KMS-11 (cell line): ENCODE data around the gene HOXC13.

Source experiments
- H2AFZ ChIP-seq: fragments of 200-600 bp; sonication (generic); 2 replicates; pipeline ENCODE4 v1.6.1; 2016; ENCODE audit warnings: antibody characterized with exemption, mixed run types, low read depth
- H3K27ac ChIP-seq: fragments of 200-600 bp; sonication (generic); 2 replicates; pipeline ENCODE4 v1.6.1; 2016; ENCODE audit warnings: mild to moderate bottlenecking, mixed run types
- H3K27me3 ChIP-seq: fragments of 200-600 bp; sonication (generic); 2 replicates; pipeline ENCODE4 v1.6.1; 2017; ENCODE audit warnings: mild to moderate bottlenecking, low read depth, mixed run types, moderate library complexity; ENCODE audit not compliant: insufficient read depth
- H3K36me3 ChIP-seq: fragments of 200-600 bp; sonication (generic); 2 replicates; pipeline ENCODE4 v1.6.1; 2017; ENCODE audit warnings: mild to moderate bottlenecking, mixed run types; ENCODE audit not compliant: insufficient read depth
- H3K4me1 ChIP-seq: fragments of 200-600 bp; sonication (generic); 2 replicates; pipeline ENCODE4 v1.6.1; 2016; ENCODE audit warnings: mild to moderate bottlenecking, low read depth, mixed run types; ENCODE audit not compliant: poor library complexity, severe bottlenecking
- H3K4me2 ChIP-seq: fragments of 200-600 bp; sonication (generic); 2 replicates; pipeline ENCODE4 v1.7.0; 2016; ENCODE audit warnings: mild to moderate bottlenecking, mixed run types
- H3K4me3 ChIP-seq: fragments of 200-600 bp; sonication (generic); IDR thresholded peaks from 2 replicates; pipeline ENCODE4 v1.6.1; 2017; ENCODE audit warnings: low read depth, low read length, mixed read lengths; ENCODE audit not compliant: insufficient read depth
- H3K79me2 ChIP-seq: fragments of 200-600 bp; sonication (generic); 2 replicates; pipeline ENCODE4 v1.6.1; 2016; ENCODE audit warnings: low read depth, mixed run types; ENCODE audit not compliant: insufficient read depth
- H3K9ac ChIP-seq: fragments of 200-600 bp; sonication (generic); 2 replicates; pipeline ENCODE4 v1.6.1; 2016; ENCODE audit warnings: mild to moderate bottlenecking, mixed run types
- H4K20me1 ChIP-seq: fragments of 200-600 bp; sonication (generic); 2 replicates; pipeline ENCODE4 v1.6.1; 2016; ENCODE audit warnings: mild to moderate bottlenecking, mixed run types; ENCODE audit not compliant: insufficient read depth
- CTCF ChIP-seq: fragments of 200-600 bp; sonication (generic); conservative IDR thresholded peaks from 2 replicates; pipeline ENCODE4 v1.6.1; 2017; ENCODE audit warnings: low read depth, mild to moderate bottlenecking, antibody characterized with exemption, low read length, moderate library complexity, mixed read lengths

HOXC13 gene

DNA sequence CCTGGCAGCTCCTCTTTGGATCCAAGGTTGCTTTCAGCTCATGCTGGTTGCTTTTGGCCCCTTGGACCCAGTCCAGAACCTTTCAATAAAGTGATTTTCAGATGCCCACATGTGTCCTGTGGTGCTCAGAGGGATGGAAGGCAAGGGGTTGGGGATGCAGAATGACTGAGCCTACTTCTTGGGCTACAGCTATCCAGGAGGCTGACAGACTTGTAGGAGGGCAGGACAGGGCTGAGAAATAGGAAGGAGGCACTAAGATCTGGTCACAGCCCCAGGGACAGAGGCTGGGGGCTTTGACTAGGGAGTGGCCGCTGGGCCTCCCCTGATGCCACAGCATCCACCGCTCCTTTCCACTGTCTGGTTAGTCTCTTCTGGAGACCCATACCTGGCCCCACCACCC, 33.1 kb downstream of the HOXC13 start:
- no peak for TF ChIP-seq CTCF
- H3K27ac ChIP-seq, result no peak overlapping the region
- H3K27me3 ChIP-seq, result peaks cover 100% of the 10 kb centered on the region
- H3K4me1 ChIP-seq, result peaks cover 2% of the 10 kb centered on the region
- no peaks in the 10 kb centered on the region for H3K79me2 ChIP-seq
- H3K9ac ChIP-seq, result no peak overlapping the region
- no peak overlapping the region for H2AFZ ChIP-seq
- H3K4me3 ChIP-seq, result no peak overlapping the region
- H3K36me3 ChIP-seq, result no peaks in the 10 kb centered on the region
- no peak overlapping the region for H3K4me2 ChIP-seq
- H4K20me1 ChIP-seq, result no peaks in the 10 kb centered on the region

DNA sequence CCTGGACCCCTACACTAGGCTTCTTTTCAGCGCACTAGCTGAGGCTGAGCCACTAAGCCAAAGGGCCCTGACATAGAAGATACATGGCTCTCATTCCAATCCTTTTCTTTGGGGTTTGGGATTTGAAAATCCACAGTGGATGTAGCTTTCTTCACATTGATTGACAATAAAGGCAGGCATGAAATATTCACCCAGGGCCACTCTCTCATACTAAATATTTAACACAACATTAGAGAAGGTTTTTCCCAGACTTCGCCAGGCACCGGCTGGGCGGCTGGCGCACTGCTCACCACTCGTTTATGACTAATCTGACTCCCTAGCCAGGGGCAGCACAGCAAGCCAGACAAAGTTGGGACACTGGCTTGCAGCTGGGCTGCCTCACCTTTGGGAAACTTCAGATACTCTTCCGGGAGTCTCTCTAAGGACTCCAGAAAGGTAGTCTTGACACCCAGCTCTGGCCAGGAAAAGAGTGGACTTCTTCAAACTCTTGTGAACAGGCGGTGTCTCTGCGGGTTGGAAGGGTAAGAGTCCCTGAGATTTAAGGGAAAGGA, 33.6 kb downstream of the HOXC13 start:
- no peaks in the 10 kb centered on the region for H3K36me3 ChIP-seq
- H3K27me3 ChIP-seq, result peaks cover 100% of the 10 kb centered on the region

GRCh38 chr12:53972722-53973235, 34.1 kb downstream of the HOXC13 start, which contains the start of gene HOXC11:
TSS of gene HOXC11 (plus strand) at chr12:53973126. CDS start at chr12:53973242, 116 bp downstream.
- H3K9ac ChIP-seq, result no peak within 1 kb of the TSS
- H3K27me3 ChIP-seq, result peaks cover 100% of the 10 kb centered on the region
- H3K4me3 ChIP-seq, result no peak within 1 kb of the TSS
- TF ChIP-seq CTCF, result no peak
- no peak within 1 kb of the TSS for H3K4me2 ChIP-seq
- H4K20me1 ChIP-seq, result no peaks in the 10 kb centered on the region
- H3K79me2 ChIP-seq, result no peaks in the 10 kb centered on the region
- no peaks in the 10 kb centered on the region for H3K36me3 ChIP-seq
- no peak within 1 kb of the TSS for H3K27ac ChIP-seq
- H3K4me1 ChIP-seq, result peaks cover 9% of the 10 kb centered on the region
- no peak within 1 kb of the TSS for H2AFZ ChIP-seq

More for the DNA sequence above, 33.6 kb downstream of the HOXC13 start:
- no peak overlapping the region for H3K9ac ChIP-seq
- no peaks in the 10 kb centered on the region for H3K79me2 ChIP-seq
- no peak for TF ChIP-seq CTCF
- H4K20me1 ChIP-seq, result no peaks in the 10 kb centered on the region
- no peak overlapping the region for H3K4me2 ChIP-seq
- H2AFZ ChIP-seq, result no peak overlapping the region
- H3K4me3 ChIP-seq, result no peak overlapping the region
- H3K4me1 ChIP-seq, result peaks cover 4% of the 10 kb centered on the region
- no peak overlapping the region for H3K27ac ChIP-seq

DNA sequence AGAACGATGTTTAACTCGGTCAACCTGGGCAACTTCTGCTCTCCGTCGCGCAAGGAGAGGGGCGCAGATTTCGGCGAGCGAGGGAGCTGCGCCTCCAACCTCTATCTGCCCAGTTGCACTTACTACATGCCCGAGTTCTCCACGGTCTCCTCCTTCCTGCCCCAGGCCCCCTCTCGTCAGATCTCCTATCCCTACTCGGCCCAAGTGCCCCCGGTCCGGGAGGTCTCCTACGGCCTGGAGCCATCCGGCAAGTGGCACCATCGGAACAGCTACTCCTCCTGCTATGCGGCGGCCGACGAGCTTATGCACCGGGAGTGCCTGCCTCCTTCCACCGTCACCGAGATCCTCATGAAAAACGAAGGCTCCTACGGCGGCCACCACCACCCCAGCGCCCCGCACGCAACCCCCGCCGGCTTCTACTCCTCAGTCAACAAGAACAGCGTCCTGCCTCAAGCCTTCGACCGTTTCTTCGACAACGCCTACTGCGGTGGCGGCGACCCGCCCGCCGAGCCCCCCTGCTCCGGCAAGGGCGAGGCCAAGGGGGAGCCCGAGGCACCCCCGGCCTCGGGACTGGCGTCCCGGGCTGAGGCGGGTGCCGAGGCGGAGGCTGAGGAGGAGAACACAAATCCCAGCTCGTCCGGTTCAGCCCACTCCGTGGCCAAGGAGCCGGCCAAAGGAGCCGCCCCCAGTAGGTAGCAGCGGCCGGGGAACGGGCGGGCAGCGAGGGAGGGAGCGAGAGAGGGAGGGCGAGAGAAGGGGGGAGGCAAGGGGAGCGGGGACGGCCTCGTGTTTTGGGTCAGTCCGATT, 34.8 kb downstream of the HOXC13 start:
- Histone ChIP-seq H3K4me1 (peaks cover 13% of the 10 kb centered on the region), H3K27me3 (peaks cover 98% of the 10 kb centered on the region), H3K9ac (no peak overlapping the region), H3K4me3 (no peak overlapping the region), H3K4me2 (no peak overlapping the region), H2AFZ (no peak overlapping the region), H4K20me1 (no peaks in the 10 kb centered on the region), H3K36me3 (no peaks in the 10 kb centered on the region), H3K79me2 (no peaks in the 10 kb centered on the region), H3K27ac (no peak overlapping the region)
- no peak for TF ChIP-seq CTCF
